Loucy (cell line): ENCODE measurements around the gene ATP5F1B.

Experiments
- EZH2phosphoT487 ChIP-seq: fragments of 200-600 bp; IDR thresholded peaks from 2 replicates; pipeline ENCODE4 v1.6.1; 2018; ENCODE audit warnings: antibody characterized with exemption, mild to moderate bottlenecking, moderate library complexity, borderline replicate concordance
- TF ChIP-seq, protein P1 (sequence below): fragments of 200-600 bp; sonication (generic); conservative IDR thresholded peaks from 2 replicates; pipeline ENCODE4 v1.5.1; 2014; ENCODE audit warnings: mild to moderate bottlenecking, antibody characterized with exemption, low read length

DNA sequence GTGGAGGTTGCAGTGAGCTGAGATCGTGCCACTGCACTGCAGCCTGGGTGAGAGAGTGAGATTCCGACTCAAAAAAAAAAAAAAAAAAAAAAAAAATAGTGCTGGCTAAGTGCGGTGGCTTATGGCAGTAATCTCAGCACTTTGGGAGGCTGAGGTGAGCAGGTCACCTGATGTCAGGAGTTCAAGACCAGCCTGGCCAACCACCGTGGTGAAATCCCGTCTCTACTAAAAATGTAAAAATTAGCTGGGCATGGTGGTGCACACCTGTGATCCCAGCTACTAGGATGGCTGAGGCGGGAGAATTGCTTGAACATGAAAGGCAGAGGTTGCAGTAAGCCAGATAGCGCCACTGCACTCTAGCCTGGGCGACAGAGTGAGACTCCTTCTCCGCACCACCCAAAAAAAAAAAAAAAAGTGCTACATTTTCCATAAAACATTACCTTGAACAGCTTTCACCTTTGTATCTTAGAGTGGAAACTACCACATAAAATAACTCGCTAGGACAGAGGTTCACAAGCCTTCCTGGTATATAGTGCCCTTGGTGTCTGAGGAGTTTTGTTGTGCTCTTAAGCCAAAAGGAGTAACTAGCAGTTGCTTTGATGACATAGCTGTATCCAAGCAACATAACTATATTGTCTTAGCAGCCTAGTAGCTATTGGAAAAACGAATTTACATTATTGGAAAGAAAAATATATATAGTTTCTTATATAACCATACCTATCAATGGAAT lies 31.2 kb upstream of the ATP5F1B start:
- TF ChIP-seq, protein P1, sequence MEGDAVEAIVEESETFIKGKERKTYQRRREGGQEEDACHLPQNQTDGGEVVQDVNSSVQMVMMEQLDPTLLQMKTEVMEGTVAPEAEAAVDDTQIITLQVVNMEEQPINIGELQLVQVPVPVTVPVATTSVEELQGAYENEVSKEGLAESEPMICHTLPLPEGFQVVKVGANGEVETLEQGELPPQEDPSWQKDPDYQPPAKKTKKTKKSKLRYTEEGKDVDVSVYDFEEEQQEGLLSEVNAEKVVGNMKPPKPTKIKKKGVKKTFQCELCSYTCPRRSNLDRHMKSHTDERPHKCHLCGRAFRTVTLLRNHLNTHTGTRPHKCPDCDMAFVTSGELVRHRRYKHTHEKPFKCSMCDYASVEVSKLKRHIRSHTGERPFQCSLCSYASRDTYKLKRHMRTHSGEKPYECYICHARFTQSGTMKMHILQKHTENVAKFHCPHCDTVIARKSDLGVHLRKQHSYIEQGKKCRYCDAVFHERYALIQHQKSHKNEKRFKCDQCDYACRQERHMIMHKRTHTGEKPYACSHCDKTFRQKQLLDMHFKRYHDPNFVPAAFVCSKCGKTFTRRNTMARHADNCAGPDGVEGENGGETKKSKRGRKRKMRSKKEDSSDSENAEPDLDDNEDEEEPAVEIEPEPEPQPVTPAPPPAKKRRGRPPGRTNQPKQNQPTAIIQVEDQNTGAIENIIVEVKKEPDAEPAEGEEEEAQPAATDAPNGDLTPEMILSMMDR = no peak
- no peak for TF ChIP-seq EZH2phosphoT487
